Activated effector memory CD4-positive, alpha-beta T cell treated with anti-CD3 and anti-CD28 coated beads, Interleukin-2, amount 50 U/mL, for 16 hours (primary cell): ENCODE results near the gene DTYMK.

Experiments used
- DNase-seq: peaks from one replicate; pipeline ENCODE4 v3.0.0-alpha.2; 2020

The DTYMK gene

DNA sequence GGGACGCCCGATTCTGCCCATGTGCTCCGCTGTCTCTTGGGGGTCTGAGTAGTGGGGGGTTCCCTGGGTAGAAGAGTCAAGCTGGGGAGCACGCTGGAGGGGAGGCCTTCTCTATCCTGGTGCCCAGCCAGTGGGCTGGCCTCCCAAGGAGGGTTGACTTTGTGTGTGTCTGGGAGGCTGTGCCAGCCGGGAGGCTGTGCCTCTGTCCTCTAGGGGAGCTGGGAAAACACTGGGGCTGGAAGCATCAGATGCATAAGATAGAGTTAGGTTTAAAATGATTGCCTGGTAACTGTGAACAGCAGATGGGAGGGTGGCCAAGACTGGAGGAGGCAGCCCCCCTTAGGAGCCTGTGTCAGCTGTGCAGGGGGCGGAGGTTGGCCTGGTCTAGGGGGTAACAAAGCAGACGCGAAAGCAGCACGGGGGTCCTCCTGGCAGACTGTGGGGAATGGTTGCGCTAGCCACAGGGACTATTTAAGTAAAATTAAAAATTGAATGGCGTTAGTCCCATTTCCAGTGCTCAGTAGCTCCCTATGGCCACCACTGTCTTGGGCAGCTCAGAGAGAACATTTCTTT is 16.5 kb upstream of the DTYMK start:
- DNase-seq = no peak

- DNase-seq = peak; percentile 96
Observed at GRCh38 chr2:241702155-241703031, 15.8 kb upstream of the DTYMK start.

GRCh38 chr2:241701399-241702154 is 15.0 kb upstream of the DTYMK start, which contains the start of gene ING5:
Gene ING5, plus strand, starts transcription at chr2:241702039. Its CDS starts 27 bp downstream, at chr2:241702066.
- peak; percentile 99 for DNase-seq

DNA sequence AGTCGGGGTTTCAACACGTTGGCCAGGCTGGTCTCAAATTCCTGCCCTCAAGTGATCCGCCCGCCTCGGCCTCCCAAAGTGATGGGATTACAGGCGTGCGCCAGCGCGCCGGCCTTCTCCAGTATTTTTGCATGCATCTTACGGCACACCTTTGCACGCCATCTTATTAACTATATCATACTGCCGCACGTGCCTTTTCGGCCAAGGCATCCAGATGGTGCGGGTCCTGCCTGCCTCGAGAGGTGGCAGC is 14.5 kb upstream of the DTYMK start:
- no peak for DNase-seq

DNA sequence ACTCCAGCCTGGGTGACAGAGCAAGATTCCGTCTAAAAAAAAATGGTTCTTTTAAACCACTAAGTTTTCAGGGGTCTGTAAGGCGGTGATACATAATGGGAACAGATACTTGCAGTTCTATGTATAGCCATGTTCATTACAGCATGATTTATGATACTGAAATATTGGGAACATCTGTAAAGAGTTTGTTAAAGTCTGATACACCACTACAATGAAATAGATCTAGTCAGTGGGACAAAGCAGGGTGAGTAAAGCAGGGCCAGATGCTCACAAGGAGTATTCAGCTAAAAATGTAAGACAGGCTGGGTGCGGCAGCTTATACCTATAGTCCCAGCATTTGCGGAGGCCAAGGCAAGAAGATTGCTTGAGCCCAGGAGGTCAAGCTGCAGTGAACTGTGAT is 9.0 kb upstream of the DTYMK start:
- no peak for DNase-seq

DNA sequence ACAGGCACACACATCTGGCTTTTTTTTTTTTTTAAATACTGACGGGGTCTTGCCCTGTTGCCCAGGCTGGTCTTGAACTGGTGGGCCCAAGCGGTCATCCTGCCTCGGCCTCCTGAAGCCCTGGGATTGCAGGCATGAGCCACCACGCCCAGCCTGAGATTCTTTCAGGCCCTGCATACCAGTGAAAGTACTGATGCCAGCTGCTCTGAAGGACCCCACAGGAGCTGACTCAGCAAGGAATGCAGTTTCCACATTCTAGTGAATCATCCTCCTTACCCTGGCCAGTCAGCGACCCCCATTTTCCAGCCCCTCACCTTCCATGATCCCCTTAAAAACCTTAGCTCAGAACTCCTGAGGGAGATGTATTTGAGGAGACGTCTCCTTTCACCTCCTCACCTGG is 5.8 kb upstream of the DTYMK start:
- no peak for DNase-seq

- no peak for DNase-seq
Observed at GRCh38 chr2:241690202-241690717, 3.6 kb upstream of the DTYMK start.

- DNase-seq = no peak
Observed at GRCh38 chr2:241689306-241689705, 2.7 kb upstream of the DTYMK start.

GRCh38 chr2:241686324-241686649 is 328 bp downstream of the DTYMK start:
- no peak for DNase-seq

GRCh38 chr2:241680827-241681599 is 5.6 kb downstream of the DTYMK start:
- no peak for DNase-seq

DNA sequence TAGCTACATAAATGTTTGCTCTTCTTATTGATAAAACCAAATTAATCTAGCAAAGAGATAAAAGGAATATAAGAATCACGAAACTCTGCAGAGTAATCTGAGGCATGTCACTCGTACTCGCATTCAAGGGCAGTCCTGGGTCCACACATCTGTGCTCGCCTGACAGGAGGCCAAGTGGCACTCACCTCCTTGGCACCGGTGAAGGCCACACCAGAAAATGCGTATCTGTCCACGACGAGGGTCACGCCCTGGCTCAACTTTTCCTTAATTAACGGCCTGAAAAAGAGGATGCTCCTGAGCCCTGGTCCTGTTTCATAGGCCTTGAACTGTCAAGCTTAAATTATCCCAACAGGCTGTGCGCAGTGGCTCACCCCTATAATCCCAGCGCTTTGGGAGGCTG is 6.6 kb downstream of the DTYMK start:
- DNase-seq = no peak

DNA sequence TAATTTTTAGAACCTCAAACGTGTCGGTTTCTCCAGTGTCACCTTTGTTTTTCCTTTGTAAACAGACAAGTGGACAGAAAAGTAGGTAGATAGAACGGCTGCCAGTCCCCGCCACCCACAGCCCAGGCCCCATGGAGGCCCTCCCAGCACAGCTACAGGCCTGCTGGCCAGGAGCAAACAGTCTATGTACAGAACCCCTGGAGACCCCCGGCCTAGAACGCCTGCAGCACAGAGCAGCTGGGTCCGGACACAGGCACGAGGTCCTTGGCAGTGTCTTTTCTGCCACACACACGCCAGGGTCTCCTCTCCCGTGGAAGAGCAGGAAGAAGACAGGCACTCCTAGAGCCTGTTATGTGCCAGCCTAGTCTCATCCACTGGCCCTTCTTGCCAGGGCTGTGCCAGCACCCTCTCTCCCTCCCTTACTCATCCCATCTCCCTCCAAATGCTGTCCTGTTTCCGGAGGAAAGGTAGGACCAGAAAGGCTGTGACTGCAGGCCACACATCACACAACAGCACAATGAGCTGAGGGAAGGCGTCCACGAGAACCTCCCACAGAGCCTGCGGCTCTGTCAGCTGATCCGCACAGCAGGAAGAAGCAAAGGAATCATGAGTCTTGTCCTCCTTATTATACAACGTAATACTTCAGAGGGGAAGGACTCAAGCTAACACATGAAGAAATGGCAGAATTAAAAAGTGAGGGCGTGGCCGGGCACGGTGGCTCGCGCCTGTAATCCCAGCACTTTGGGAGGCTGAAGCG is 7.7 kb downstream of the DTYMK start:
- no peak for DNase-seq

- DNase-seq = no peak
Observed at GRCh38 chr2:241678307-241678706, 8.3 kb downstream of the DTYMK start.

- DNase-seq = no peak
Observed at GRCh38 chr2:241677392-241677791, 9.2 kb downstream of the DTYMK start.

GRCh38 chr2:241676665-241677064 is 9.9 kb downstream of the DTYMK start:
- DNase-seq = no peak

DNA sequence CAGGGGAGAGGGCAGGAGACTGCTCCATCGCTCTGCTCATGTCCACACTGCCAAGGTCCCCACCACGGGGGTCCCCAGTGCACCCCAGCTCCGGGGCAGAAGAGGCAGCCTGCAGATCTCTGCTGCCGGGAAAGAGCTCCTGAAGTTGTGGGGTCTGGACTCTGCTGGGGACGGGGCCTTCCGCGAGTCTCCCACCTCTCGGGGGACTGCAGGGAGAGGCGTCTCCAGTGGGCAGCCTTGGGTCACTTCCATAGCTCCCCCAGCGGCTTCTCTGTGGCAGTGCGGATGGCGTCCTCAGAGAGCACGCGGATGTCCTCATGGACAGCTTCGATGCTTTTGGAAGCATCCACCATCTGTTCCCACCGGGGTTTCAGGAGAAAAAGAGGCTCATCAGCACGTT is 10.7 kb downstream of the DTYMK start:
- DNase-seq = no peak

DNA sequence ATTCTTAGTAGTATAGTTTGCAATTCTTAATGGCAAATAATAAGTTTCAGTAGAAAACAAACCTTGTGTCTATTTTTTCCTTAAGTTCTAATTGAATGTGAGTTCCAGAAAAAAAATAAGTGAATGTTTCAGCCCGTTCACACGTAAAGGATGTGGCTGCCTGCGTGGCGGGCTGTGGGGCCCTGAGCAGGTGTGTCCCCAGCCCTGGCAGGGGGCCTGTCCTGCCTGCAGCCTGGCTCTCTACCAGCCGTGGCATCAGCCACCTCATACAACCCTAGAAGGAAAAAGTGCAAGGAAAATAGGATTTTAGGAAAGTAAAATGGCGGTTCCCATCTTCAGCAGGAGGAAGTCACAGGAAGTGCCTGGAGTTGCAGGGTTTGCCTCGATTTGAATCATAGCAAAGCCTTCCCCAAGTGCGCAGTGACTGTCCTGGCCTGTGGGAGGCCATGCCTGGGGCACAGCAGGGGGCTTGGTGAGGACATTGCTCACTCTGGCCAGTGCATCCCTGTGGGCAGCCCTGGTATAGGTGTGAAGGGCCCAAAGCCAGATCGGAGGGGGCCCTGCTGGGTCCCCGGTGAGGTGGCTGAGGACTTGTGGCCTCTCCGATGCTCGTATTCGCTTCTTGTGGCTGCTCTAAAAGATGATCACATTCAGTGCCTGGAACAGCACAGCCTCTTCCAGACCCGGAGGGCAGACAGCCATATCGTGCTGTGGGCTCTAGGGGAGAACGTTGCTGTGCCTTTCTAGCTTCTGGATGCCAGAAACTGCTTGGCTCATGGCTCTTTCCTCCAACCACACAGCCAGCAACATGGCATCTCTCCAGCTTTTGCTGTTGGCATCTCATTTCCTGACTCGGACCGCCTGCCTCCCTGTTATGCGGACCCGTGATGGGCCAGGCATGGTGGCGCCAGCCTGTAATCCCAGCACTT is 12.6 kb downstream of the DTYMK start:
- no peak for DNase-seq

GRCh38 chr2:241673189-241673663 is 13.4 kb downstream of the DTYMK start:
- no peak for DNase-seq

GRCh38 chr2:241672243-241673188 is 14.1 kb downstream of the DTYMK start:
- DNase-seq = no peak
